GM21723 (cell line): Measurements from ENCODE around the gene RUVBL2.
"Not testable (repeated sequence)": the region's sequence is repeated elsewhere in the genome, so short reads cannot be mapped to it uniquely, and the experiment has no call there.

Source experiments
- ATAC-seq: cut with Tn5 transposase; IDR thresholded peaks from one replicate; pipeline ENCODE4 v1.9.1; 2021; ENCODE audit warnings: mild to moderate bottlenecking, moderate library complexity; ENCODE audit not compliant: unreplicated experiment

The RUVBL2 gene

GRCh38 chr19:49017041-49017665, 23.5 kb downstream of the RUVBL2 start, which contains the start of gene LHB:
Gene LHB, minus strand, starts transcription at chr19:49017091. Its CDS starts 10 bp downstream, at chr19:49017081.
- no peak for ATAC-seq

GRCh38 chr19:49017666-49018351, 24.1 kb downstream of the RUVBL2 start:
- no peak for ATAC-seq

GRCh38 chr19:49018388-49019241, 24.9 kb downstream of the RUVBL2 start:
- ATAC-seq = not testable (repeated sequence)

GRCh38 chr19:49019242-49019932, 25.7 kb downstream of the RUVBL2 start:
- no peak for ATAC-seq

- no peak for ATAC-seq
Observed at GRCh38 chr19:49020342-49020741, 26.7 kb downstream of the RUVBL2 start.

GRCh38 chr19:49020931-49021895, 27.5 kb downstream of the RUVBL2 start:
- ATAC-seq = no peak

- ATAC-seq = no peak
Observed at GRCh38 chr19:49022116-49022515, 28.4 kb downstream of the RUVBL2 start.

GRCh38 chr19:49024233-49024632, 30.5 kb downstream of the RUVBL2 start, which contains the start of gene CGB3:
Gene CGB3, minus strand, starts transcription at chr19:49024333. Its CDS starts 362 bp downstream, at chr19:49023971.
- ATAC-seq = not testable (repeated sequence)

- ATAC-seq = not testable (repeated sequence)
Observed at GRCh38 chr19:49025088-49025487, 31.4 kb downstream of the RUVBL2 start.

GRCh38 chr19:49025599-49025998, 31.9 kb downstream of the RUVBL2 start:
- ATAC-seq = not testable (repeated sequence)

- ATAC-seq = not testable (repeated sequence)
Observed at GRCh38 chr19:49028686-49029085, 35.0 kb downstream of the RUVBL2 start.

- not testable (repeated sequence) for ATAC-seq
Observed at GRCh38 chr19:49029749-49030148, 36.1 kb downstream of the RUVBL2 start.

GRCh38 chr19:49030323-49030722, 36.6 kb downstream of the RUVBL2 start:
- not testable (repeated sequence) for ATAC-seq

- not testable (repeated sequence) for ATAC-seq
Observed at GRCh38 chr19:49031642-49032301, 38.1 kb downstream of the RUVBL2 start, which contains the start of gene CGB2. Gene CGB2, plus strand, starts transcription at chr19:49031890. Its CDS starts 206 bp downstream, at chr19:49032096.

GRCh38 chr19:49036815-49037214, 43.1 kb downstream of the RUVBL2 start, which contains the start of gene CGB1:
Gene CGB1, minus strand, starts transcription at chr19:49036895. Its CDS starts 184 bp downstream, at chr19:49036711.
- ATAC-seq = not testable (repeated sequence)

GRCh38 chr19:49038111-49038510, 44.4 kb downstream of the RUVBL2 start:
- ATAC-seq = not testable (repeated sequence)

- not testable (repeated sequence) for ATAC-seq
Observed at GRCh38 chr19:49038557-49039276, 45.0 kb downstream of the RUVBL2 start.

- ATAC-seq = not testable (repeated sequence)
Observed at GRCh38 chr19:49039736-49040135, 46.0 kb downstream of the RUVBL2 start.
